HG03457 (cell line): ENCODE measurements around the gene DOCK3.
"Not testable (repeated sequence)": the region's sequence is repeated elsewhere in the genome, so short reads cannot be mapped to it uniquely, and the experiment has no call there.

Experiments
- ATAC-seq: cut with Tn5 transposase; IDR thresholded peaks from one replicate; pipeline ENCODE4 v1.9.1; 2021; ENCODE audit warnings: moderate number of reproducible peaks; ENCODE audit not compliant: unreplicated experiment

The DOCK3 gene

GRCh38 chr3:51353691-51354090, 679.0 kb downstream of the DOCK3 start:
- no peak for ATAC-seq

- no peak for ATAC-seq
Measured at GRCh38 chr3:51354172-51354571, 679.4 kb downstream of the DOCK3 start.

- no peak for ATAC-seq
Measured at GRCh38 chr3:51354731-51355615, 680.2 kb downstream of the DOCK3 start.

GRCh38 chr3:51355891-51356578, 681.3 kb downstream of the DOCK3 start:
- ATAC-seq, result no peak

GRCh38 chr3:51357856-51358255, 683.1 kb downstream of the DOCK3 start:
- no peak for ATAC-seq

- ATAC-seq, result no peak
Measured at GRCh38 chr3:51358981-51359380, 684.3 kb downstream of the DOCK3 start.

GRCh38 chr3:51360806-51361205, 686.1 kb downstream of the DOCK3 start:
- no peak for ATAC-seq

GRCh38 chr3:51361746-51362145, 687.0 kb downstream of the DOCK3 start:
- ATAC-seq, result no peak

GRCh38 chr3:51362476-51362875, 687.7 kb downstream of the DOCK3 start:
- no peak for ATAC-seq

- not testable (repeated sequence) for ATAC-seq
Measured at GRCh38 chr3:51368276-51368675, 693.5 kb downstream of the DOCK3 start.

GRCh38 chr3:51371943-51372557, 697.3 kb downstream of the DOCK3 start:
- no peak for ATAC-seq

GRCh38 chr3:51373658-51374421, 699.1 kb downstream of the DOCK3 start:
- no peak for ATAC-seq

GRCh38 chr3:51374456-51374855, 699.7 kb downstream of the DOCK3 start:
- ATAC-seq, result no peak

GRCh38 chr3:51375136-51375535, 700.4 kb downstream of the DOCK3 start:
- ATAC-seq, result no peak

- no peak for ATAC-seq
Measured at GRCh38 chr3:51375571-51375970, 700.8 kb downstream of the DOCK3 start.

GRCh38 chr3:51378065-51378464, 703.3 kb downstream of the DOCK3 start:
- ATAC-seq, result no peak

- ATAC-seq, result no peak
Measured at GRCh38 chr3:51378726-51379125, 704.0 kb downstream of the DOCK3 start.

- no peak for ATAC-seq
Measured at GRCh38 chr3:51379301-51379700, 704.6 kb downstream of the DOCK3 start.

- ATAC-seq, result no peak
Measured at GRCh38 chr3:51379746-51380455, 705.2 kb downstream of the DOCK3 start.

GRCh38 chr3:51380601-51381332, 706.0 kb downstream of the DOCK3 start:
- no peak for ATAC-seq
